ENCODE measurements around the gene MAL.

Gene MAL

GRCh38 chr2:94993176-94994062 is 32.1 kb upstream of the MAL start:
- no peak for TF ChIP-seq CTCF (IDR thresholded peaks at IDR 0.05)
- TF ChIP-seq ZFX (IDR thresholded peaks at IDR 0.05; ENCODE audit: borderline replicate concordance) = no peak
- H3K27ac ChIP-seq = no peak overlapping the region

GRCh38 chr2:94994063-94994913 is 31.2 kb upstream of the MAL start:
- H3K27ac ChIP-seq = no peak overlapping the region
- TF ChIP-seq CTCF (IDR thresholded peaks at IDR 0.05) (no peak), ZFX (IDR thresholded peaks at IDR 0.05; ENCODE audit: borderline replicate concordance) (no peak)

GRCh38 chr2:94994914-94995552 is 30.5 kb upstream of the MAL start:
- TF ChIP-seq ZFX (IDR thresholded peaks at IDR 0.05; ENCODE audit: borderline replicate concordance) (no peak), CTCF (IDR thresholded peaks at IDR 0.05) (no peak)

GRCh38 chr2:94995553-94996304 is 29.8 kb upstream of the MAL start:
- TF ChIP-seq CTCF (IDR thresholded peaks at IDR 0.05) = no peak
- no peak overlapping the region for H3K27ac ChIP-seq

More at GRCh38 chr2:94994914-94995552, 30.5 kb upstream of the MAL start:
- no peak overlapping the region for H3K27ac ChIP-seq

- no peak for TF ChIP-seq ZFX (IDR thresholded peaks at IDR 0.05; ENCODE audit: borderline replicate concordance)
- no peak for TF ChIP-seq CTCF (IDR thresholded peaks at IDR 0.05)
- H3K27ac ChIP-seq = no peak overlapping the region
Observed at GRCh38 chr2:94996305-94997100, 29.0 kb upstream of the MAL start.
